Measurements from ENCODE around the gene SLCO4A1.

Gene SLCO4A1

GRCh38 chr20:62606551-62607201 lies 35.6 kb upstream of the SLCO4A1 start:
- H3K9me3 ChIP-seq (ENCODE audit: control insufficient read depth, low read length): no peaks in the 10 kb centered on the region
- no peak overlapping the region for H3K4me3 ChIP-seq (ENCODE audit: insufficient read depth, low read depth, low read length, poor library complexity, severe bottlenecking)
- H3K36me3 ChIP-seq (ENCODE audit: control insufficient read depth, insufficient read depth, low read length): no peaks in the 10 kb centered on the region
- no peak overlapping the region for H3K27ac ChIP-seq (ENCODE audit: insufficient read depth, low read length, poor library complexity, severe bottlenecking)
- H3K4me1 ChIP-seq (ENCODE audit: control insufficient read depth, insufficient read depth, low read length, poor library complexity, severe bottlenecking): peaks cover 23% of the 10 kb centered on the region
- no peaks in the 10 kb centered on the region for H3K27me3 ChIP-seq (replicated peaks; ENCODE audit: control insufficient read depth, insufficient read depth, low read length, poor library complexity, severe bottlenecking)
- no peak for DNase-seq

GRCh38 chr20:62607366-62608217 lies 34.7 kb upstream of the SLCO4A1 start:
- Histone ChIP-seq H3K9me3 (ENCODE audit: control insufficient read depth, low read length) (no peaks in the 10 kb centered on the region), H3K4me1 (ENCODE audit: control insufficient read depth, insufficient read depth, low read length, poor library complexity, severe bottlenecking) (peaks cover 15% of the 10 kb centered on the region), H3K27me3 (replicated peaks; ENCODE audit: control insufficient read depth, insufficient read depth, low read length, poor library complexity, severe bottlenecking) (no peaks in the 10 kb centered on the region), H3K36me3 (ENCODE audit: control insufficient read depth, insufficient read depth, low read length) (no peaks in the 10 kb centered on the region), H3K4me3 (ENCODE audit: insufficient read depth, low read depth, low read length, poor library complexity, severe bottlenecking) (no peak overlapping the region), H3K27ac (ENCODE audit: insufficient read depth, low read length, poor library complexity, severe bottlenecking) (no peak overlapping the region)
- DNase-seq: no peak

DNA sequence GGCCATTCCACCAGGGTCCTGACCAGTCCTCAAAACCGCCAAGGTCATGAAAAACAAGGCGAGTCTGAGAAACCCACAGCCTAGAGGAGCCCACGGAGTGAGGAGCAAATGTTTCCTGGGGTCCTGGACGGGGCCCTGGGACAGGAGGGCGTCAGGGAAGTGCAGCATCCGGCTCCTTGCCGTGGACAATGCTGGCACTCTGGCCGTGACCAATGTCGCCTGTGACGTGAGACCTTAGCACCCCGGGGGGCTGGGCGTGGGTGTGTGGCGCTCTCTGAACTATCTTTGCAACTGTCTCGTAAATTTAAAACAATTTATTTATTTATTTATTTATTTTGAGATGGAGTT lies 34.1 kb upstream of the SLCO4A1 start:
- peaks cover 9% of the 10 kb centered on the region for H3K4me1 ChIP-seq (ENCODE audit: control insufficient read depth, insufficient read depth, low read length, poor library complexity, severe bottlenecking)
- no peak overlapping the region for H3K27ac ChIP-seq (ENCODE audit: insufficient read depth, low read length, poor library complexity, severe bottlenecking)
- H3K27me3 ChIP-seq (replicated peaks; ENCODE audit: control insufficient read depth, insufficient read depth, low read length, poor library complexity, severe bottlenecking): no peaks in the 10 kb centered on the region
- no peaks in the 10 kb centered on the region for H3K9me3 ChIP-seq (ENCODE audit: control insufficient read depth, low read length)
- H3K36me3 ChIP-seq (ENCODE audit: control insufficient read depth, insufficient read depth, low read length): no peaks in the 10 kb centered on the region
- DNase-seq: no peak
- H3K4me3 ChIP-seq (ENCODE audit: insufficient read depth, low read depth, low read length, poor library complexity, severe bottlenecking): no peak overlapping the region

DNA sequence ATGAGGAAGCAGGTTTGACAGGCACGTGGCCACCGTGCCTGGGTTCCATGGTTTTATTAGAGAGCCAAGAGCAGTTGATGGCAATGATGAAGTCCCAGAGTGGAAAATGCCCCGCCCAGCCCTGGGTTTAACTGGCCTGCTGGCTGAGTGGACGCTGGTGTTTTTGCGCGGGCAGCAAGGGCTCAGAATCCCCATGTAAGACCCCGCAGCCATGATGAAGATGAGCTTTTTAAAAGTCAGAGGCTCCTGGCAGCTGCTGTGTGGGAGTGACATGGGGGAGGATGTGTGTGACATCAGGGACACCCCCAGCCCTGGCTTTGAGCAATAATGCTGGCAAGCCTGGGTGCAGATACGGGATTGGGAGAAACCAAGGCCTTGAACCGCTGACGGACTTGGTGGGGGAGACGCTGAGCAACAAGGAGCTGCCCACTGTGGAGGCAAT lies 33.0 kb upstream of the SLCO4A1 start:
- Histone ChIP-seq H3K36me3 (ENCODE audit: control insufficient read depth, insufficient read depth, low read length) (no peaks in the 10 kb centered on the region), H3K4me1 (ENCODE audit: control insufficient read depth, insufficient read depth, low read length, poor library complexity, severe bottlenecking) (no peaks in the 10 kb centered on the region), H3K9me3 (ENCODE audit: control insufficient read depth, low read length) (no peaks in the 10 kb centered on the region), H3K27me3 (replicated peaks; ENCODE audit: control insufficient read depth, insufficient read depth, low read length, poor library complexity, severe bottlenecking) (no peaks in the 10 kb centered on the region), H3K27ac (ENCODE audit: insufficient read depth, low read length, poor library complexity, severe bottlenecking) (no peak overlapping the region), H3K4me3 (ENCODE audit: insufficient read depth, low read depth, low read length, poor library complexity, severe bottlenecking) (no peak overlapping the region)
- no peak for DNase-seq

DNA sequence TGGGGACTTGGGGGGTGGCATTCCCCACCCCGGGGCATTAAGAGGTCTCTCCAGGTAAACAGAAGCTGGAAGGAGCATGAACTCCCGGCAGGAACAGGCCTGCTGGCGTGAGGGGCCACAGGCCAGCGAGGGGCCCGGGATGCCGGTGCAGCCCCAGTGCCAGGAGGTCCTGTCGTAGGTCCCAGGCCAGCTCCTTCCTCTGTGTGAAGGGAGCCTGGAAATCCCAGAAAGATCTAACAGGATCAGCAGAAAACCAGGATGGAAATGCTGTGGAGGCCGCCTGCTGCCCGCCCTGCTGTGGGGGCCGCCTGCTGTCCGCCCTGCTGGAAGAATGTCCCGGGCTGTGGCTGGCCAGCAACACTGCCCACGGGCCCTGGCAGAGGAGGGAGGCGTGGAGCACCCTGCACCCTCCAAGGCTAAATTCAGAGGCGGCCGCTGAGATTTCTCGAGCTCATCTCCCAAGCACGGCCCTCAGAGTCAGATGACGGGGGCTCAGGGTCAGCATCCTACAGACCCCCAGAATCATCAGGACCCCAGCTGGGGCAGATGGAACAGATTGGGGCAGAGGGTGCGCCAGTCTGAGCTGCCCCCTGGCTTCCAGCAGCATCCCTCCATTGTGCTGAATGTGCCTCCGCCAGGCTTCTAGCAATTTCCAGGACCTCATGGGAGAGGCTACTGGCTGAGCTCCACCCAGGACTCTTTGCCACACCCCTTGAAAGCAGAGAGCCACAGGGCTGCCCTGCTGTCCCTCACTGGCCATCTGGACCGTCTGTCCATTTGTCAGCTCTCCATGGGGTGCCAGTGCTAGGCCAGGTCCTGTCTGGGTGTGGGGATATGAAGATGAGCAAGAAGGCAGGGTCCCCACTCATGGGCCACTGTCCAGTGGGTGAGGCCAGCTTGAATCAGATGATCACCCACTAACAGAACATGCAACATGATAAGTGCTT lies 32.2 kb upstream of the SLCO4A1 start:
- H3K4me1 ChIP-seq (ENCODE audit: control insufficient read depth, insufficient read depth, low read length, poor library complexity, severe bottlenecking): no peaks in the 10 kb centered on the region
- H3K27me3 ChIP-seq (replicated peaks; ENCODE audit: control insufficient read depth, insufficient read depth, low read length, poor library complexity, severe bottlenecking): no peaks in the 10 kb centered on the region
- H3K36me3 ChIP-seq (ENCODE audit: control insufficient read depth, insufficient read depth, low read length): no peaks in the 10 kb centered on the region
- no peak overlapping the region for H3K27ac ChIP-seq (ENCODE audit: insufficient read depth, low read length, poor library complexity, severe bottlenecking)
- no peaks in the 10 kb centered on the region for H3K9me3 ChIP-seq (ENCODE audit: control insufficient read depth, low read length)
- H3K4me3 ChIP-seq (ENCODE audit: insufficient read depth, low read depth, low read length, poor library complexity, severe bottlenecking): no peak overlapping the region
- DNase-seq: no peak

- Histone ChIP-seq H3K4me1 (ENCODE audit: control insufficient read depth, insufficient read depth, low read length, poor library complexity, severe bottlenecking) (no peaks in the 10 kb centered on the region), H3K27ac (ENCODE audit: insufficient read depth, low read length, poor library complexity, severe bottlenecking) (no peak overlapping the region), H3K27me3 (replicated peaks; ENCODE audit: control insufficient read depth, insufficient read depth, low read length, poor library complexity, severe bottlenecking) (no peaks in the 10 kb centered on the region), H3K9me3 (ENCODE audit: control insufficient read depth, low read length) (no peaks in the 10 kb centered on the region), H3K4me3 (ENCODE audit: insufficient read depth, low read depth, low read length, poor library complexity, severe bottlenecking) (no peak overlapping the region), H3K36me3 (ENCODE audit: control insufficient read depth, insufficient read depth, low read length) (no peaks in the 10 kb centered on the region)
- DNase-seq: no peak
Observed at GRCh38 chr20:62611012-62611411, 31.3 kb upstream of the SLCO4A1 start.

DNA sequence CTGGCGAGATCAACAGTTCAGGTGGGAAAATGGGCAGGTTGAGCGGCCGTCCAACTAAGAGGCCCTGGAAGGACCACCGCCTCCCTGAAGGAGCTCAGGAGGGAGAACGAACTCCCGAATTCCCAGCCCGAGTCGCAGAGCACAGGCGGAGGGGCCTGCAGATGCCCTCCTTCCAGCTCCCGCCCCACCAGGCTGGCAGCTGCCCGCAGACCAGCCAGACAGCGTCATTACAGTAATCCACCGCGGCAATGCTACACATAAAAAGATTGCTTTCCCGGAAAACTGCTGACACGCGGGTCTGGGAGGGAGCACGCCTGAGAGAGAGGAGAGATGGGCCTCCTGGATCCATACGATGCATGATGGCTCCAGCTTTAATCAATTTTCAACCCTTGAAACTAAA lies 30.5 kb upstream of the SLCO4A1 start:
- DNase-seq: no peak
- Histone ChIP-seq H3K4me1 (ENCODE audit: control insufficient read depth, insufficient read depth, low read length, poor library complexity, severe bottlenecking) (no peaks in the 10 kb centered on the region), H3K27me3 (replicated peaks; ENCODE audit: control insufficient read depth, insufficient read depth, low read length, poor library complexity, severe bottlenecking) (no peaks in the 10 kb centered on the region)

DNA sequence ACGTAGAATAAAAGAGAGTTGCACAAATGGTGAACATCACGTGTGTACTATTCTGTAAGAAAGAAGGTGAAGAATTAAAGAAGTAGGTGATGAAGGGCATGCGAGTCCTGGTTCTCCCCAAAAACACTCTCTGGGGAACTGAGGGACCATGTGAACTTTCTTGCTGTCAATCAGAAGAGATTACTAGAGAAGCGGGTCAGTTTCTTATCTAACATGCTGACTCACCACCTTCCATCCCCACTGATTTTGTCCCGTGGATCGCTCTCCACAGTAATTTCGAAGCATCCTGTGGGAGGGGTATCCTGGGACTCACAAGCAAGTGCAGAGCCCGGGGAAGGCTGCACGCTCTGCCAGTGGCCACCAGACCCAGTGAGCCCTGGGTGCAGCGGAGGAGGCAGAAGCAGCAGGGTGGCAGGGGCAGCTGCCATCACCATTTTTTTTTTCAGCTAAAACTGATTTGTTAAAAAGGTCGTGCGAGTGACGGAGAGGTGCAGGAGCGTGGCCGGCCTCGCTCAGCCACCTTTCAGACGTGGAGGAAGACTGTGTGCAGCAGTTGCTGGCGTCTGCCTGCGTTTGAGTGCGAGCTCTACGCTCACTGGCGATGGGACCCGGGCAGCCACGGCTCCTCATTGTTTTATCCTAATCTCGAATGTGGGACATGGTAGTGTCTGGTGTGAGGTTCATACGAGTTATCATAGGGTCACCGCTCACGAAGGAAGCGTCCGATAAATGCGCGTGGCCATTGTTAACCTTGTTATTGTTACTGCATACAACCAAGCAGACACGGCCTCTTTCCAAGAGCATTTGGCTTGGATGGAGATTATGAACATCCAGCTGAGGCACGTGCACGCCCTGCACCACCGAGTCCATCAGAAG lies 28.0 kb upstream of the SLCO4A1 start:
- H3K36me3 ChIP-seq (ENCODE audit: control insufficient read depth, insufficient read depth, low read length): no peaks in the 10 kb centered on the region
- no peak for DNase-seq
- H3K4me3 ChIP-seq (ENCODE audit: insufficient read depth, low read depth, low read length, poor library complexity, severe bottlenecking): no peak overlapping the region
- peaks cover 13% of the 10 kb centered on the region for H3K4me1 ChIP-seq (ENCODE audit: control insufficient read depth, insufficient read depth, low read length, poor library complexity, severe bottlenecking)
- H3K27ac ChIP-seq (ENCODE audit: insufficient read depth, low read length, poor library complexity, severe bottlenecking): no peak overlapping the region
- no peaks in the 10 kb centered on the region for H3K9me3 ChIP-seq (ENCODE audit: control insufficient read depth, low read length)
- H3K27me3 ChIP-seq (replicated peaks; ENCODE audit: control insufficient read depth, insufficient read depth, low read length, poor library complexity, severe bottlenecking): no peaks in the 10 kb centered on the region

More for the DNA sequence above, 30.5 kb upstream of the SLCO4A1 start:
- Histone ChIP-seq H3K4me3 (ENCODE audit: insufficient read depth, low read depth, low read length, poor library complexity, severe bottlenecking) (no peak overlapping the region), H3K27ac (ENCODE audit: insufficient read depth, low read length, poor library complexity, severe bottlenecking) (no peak overlapping the region), H3K36me3 (ENCODE audit: control insufficient read depth, insufficient read depth, low read length) (no peaks in the 10 kb centered on the region), H3K9me3 (ENCODE audit: control insufficient read depth, low read length) (no peaks in the 10 kb centered on the region)

DNA sequence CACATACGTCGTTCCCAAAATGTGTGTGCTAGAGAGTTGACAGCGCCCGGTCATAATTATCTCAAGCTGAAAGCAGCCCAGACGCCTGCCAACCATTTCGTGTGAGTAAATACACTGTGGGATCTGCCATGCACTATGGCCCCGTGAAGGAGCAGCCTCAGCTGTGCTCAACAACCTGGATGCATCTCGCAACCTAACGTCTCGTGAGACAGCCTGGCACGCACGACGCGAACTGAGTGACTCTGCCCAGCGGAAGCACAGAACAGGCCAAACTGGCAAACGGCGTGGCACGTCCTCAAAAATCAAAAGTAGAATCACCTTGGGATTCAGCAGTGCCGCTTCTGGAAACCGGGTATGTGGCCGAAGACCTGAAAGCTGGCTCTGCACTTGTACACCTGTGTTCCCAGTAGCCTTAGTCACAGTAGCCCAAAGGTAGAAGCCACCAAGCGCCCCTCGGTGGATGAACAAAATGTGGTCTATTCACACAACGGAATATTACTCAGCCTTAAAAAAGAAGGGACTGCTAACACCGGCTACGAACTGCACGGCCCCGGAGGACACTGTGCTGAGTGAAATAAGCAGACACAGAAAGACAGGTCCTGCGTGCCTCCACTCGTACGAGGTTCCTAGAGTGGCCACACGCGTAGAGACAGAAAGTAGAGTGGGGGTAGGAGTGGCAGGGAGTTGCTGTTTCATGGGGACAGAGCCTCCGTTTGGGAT lies 27.2 kb upstream of the SLCO4A1 start:
- no peak for DNase-seq
- Histone ChIP-seq H3K27me3 (replicated peaks; ENCODE audit: control insufficient read depth, insufficient read depth, low read length, poor library complexity, severe bottlenecking) (no peaks in the 10 kb centered on the region), H3K4me3 (ENCODE audit: insufficient read depth, low read depth, low read length, poor library complexity, severe bottlenecking) (no peak overlapping the region)

More for the DNA sequence above, 27.2 kb upstream of the SLCO4A1 start:
- Histone ChIP-seq H3K9me3 (ENCODE audit: control insufficient read depth, low read length) (no peaks in the 10 kb centered on the region), H3K4me1 (ENCODE audit: control insufficient read depth, insufficient read depth, low read length, poor library complexity, severe bottlenecking) (peaks cover 13% of the 10 kb centered on the region), H3K36me3 (ENCODE audit: control insufficient read depth, insufficient read depth, low read length) (no peaks in the 10 kb centered on the region), H3K27ac (ENCODE audit: insufficient read depth, low read length, poor library complexity, severe bottlenecking) (no peak overlapping the region)

Measured in effector memory CD4-positive, alpha-beta T cell (primary cell).